Measurements from ENCODE around the gene ATP1A4. TPM values are rescaled to one million over a fixed set of nuclear protein-coding genes. Genes with fewer than 3 reads are reported as not detected.

Gene ATP1A4
- total RNA-seq, 1 donor from 2014 or later, result not detected

- no peak for DNase-seq (ENCODE audit: low read depth)
- Histone ChIP-seq H3K4me3 (ENCODE audit: low read depth, low read length) (no peak overlapping the region), H3K36me3 (ENCODE audit: control insufficient read depth, insufficient read depth, low read length) (no peaks in the 10 kb centered on the region), H3K27me3 (ENCODE audit: control insufficient read depth, insufficient read depth, low read length) (peaks cover 6% of the 10 kb centered on the region)
- TF ChIP-seq CTCF (IDR thresholded peaks at IDR 0.05; ENCODE audit: insufficient read depth, low read length, poor library complexity, severe bottlenecking), result no peak
These were observed 43.3 kb downstream of the ATP1A4 start for GRCh38 chr1:160194737-160195059.

- Histone ChIP-seq H3K4me3 (ENCODE audit: low read depth, low read length) (no peak overlapping the region), H3K36me3 (ENCODE audit: control insufficient read depth, insufficient read depth, low read length) (no peaks in the 10 kb centered on the region), H3K27me3 (ENCODE audit: control insufficient read depth, insufficient read depth, low read length) (peaks cover 6% of the 10 kb centered on the region)
- TF ChIP-seq CTCF (IDR thresholded peaks at IDR 0.05; ENCODE audit: insufficient read depth, low read length, poor library complexity, severe bottlenecking), result no peak
- DNase-seq (ENCODE audit: low read depth), result no peak
These were observed 44.7 kb downstream of the ATP1A4 start for GRCh38 chr1:160196143-160196542.

GRCh38 chr1:160197231-160197630, 45.8 kb downstream of the ATP1A4 start:
- DNase-seq (ENCODE audit: low read depth), result no peak
- no peak for TF ChIP-seq CTCF (IDR thresholded peaks at IDR 0.05; ENCODE audit: insufficient read depth, low read length, poor library complexity, severe bottlenecking)
- no peaks in the 10 kb centered on the region for H3K36me3 ChIP-seq (ENCODE audit: control insufficient read depth, insufficient read depth, low read length)
- H3K27me3 ChIP-seq (ENCODE audit: control insufficient read depth, insufficient read depth, low read length), result peaks cover 6% of the 10 kb centered on the region
- no peak overlapping the region for H3K4me3 ChIP-seq (ENCODE audit: low read depth, low read length)

GRCh38 chr1:160200786-160201185, 49.4 kb downstream of the ATP1A4 start:
- DNase-seq (ENCODE audit: low read depth), result no peak
- no peak for TF ChIP-seq CTCF (IDR thresholded peaks at IDR 0.05; ENCODE audit: insufficient read depth, low read length, poor library complexity, severe bottlenecking)
- H3K36me3 ChIP-seq (ENCODE audit: control insufficient read depth, insufficient read depth, low read length), result no peaks in the 10 kb centered on the region
- no peak overlapping the region for H3K4me3 ChIP-seq (ENCODE audit: low read depth, low read length)
- H3K27me3 ChIP-seq (ENCODE audit: control insufficient read depth, insufficient read depth, low read length), result no peaks in the 10 kb centered on the region

- H3K27me3 ChIP-seq (ENCODE audit: control insufficient read depth, insufficient read depth, low read length), result no peaks in the 10 kb centered on the region
- peaks cover 3% of the 10 kb centered on the region for H3K36me3 ChIP-seq (ENCODE audit: control insufficient read depth, insufficient read depth, low read length)
- DNase-seq (ENCODE audit: low read depth), result no peak
- peak overlapping the region; percentile 27 for H3K4me3 ChIP-seq (ENCODE audit: low read depth, low read length)
- TF ChIP-seq CTCF (IDR thresholded peaks at IDR 0.05; ENCODE audit: insufficient read depth, low read length, poor library complexity, severe bottlenecking), result no peak
These were observed 53.3 kb downstream of the ATP1A4 start for GRCh38 chr1:160204526-160205241.
